IMR-90 (cell line): Measurements from ENCODE around the gene TEX264. TPM values are rescaled to one million over a fixed set of nuclear protein-coding genes. Genes with fewer than 3 reads are reported as not detected.

ENCODE experiments used
- ATAC-seq: fragments of 200-7000 bp; cut with Tn5 transposase; 2 replicates; pipeline ENCODE4 v1.9.1; 2020; ENCODE audit warnings: low read depth, mild to moderate bottlenecking, moderate library complexity
- BruUV-seq: library from RNA; stranded (reverse); fragments of 400-500 nt; replicated peaks from 2 replicates; lab custom pipeline; 2021; lab: Mats Ljungman, UMichigan
- CTCF ChIA-PET: fragments of 300-600 bp; formaldehyde crosslinking; extraction: SDS; loops from one replicate; lab custom pipeline; 2021; ENCODE audit warnings: antibody characterized with exemption; lab: Yijun Ruan, JAX
- POLR2A ChIA-PET: fragments of 300-600 bp; sonication (Branson Sonifier 250); formaldehyde crosslinking; loops from one replicate; lab custom pipeline; 2022; ENCODE audit warnings: antibody characterized with exemption; ENCODE audit not compliant: unreplicated experiment; lab: Charles Lee
- DNase-seq: peaks from one replicate; pipeline ENCODE4 v3.0.0; 2013
- H2AFZ ChIP-seq: replicated peaks from 2 replicates; pipeline ENCODE3; 2013; ENCODE audit warnings: low read length, mild to moderate bottlenecking; ENCODE audit not compliant: poor library complexity
- H2AK5ac ChIP-seq: 2 replicates; pipeline ENCODE4 v1.6.1; 2013; ENCODE audit warnings: low read depth, low read length, inconsistent platforms
- H2AK9ac ChIP-seq: replicated peaks from 2 replicates; pipeline ENCODE3; 2013; ENCODE audit warnings: mild to moderate bottlenecking, low read depth, low read length, moderate library complexity; ENCODE audit not compliant: poor library complexity
- H2BK120ac ChIP-seq: 2 replicates; pipeline ENCODE4 v1.6.1; 2013; ENCODE audit warnings: low read depth, low read length, inconsistent platforms
- H2BK15ac ChIP-seq: 3 replicates; pipeline ENCODE4 v1.6.1; 2013; ENCODE audit warnings: low read depth, low read length, inconsistent platforms
- H2BK20ac ChIP-seq: 2 replicates; pipeline ENCODE4 v1.6.1; 2013; ENCODE audit warnings: low read depth, mild to moderate bottlenecking, inconsistent platforms, low read length, moderate library complexity
- H2BK5ac ChIP-seq: 2 replicates; pipeline ENCODE4 v1.6.1; 2013; ENCODE audit warnings: mild to moderate bottlenecking, low read depth, low read length, inconsistent platforms; ENCODE audit not compliant: poor library complexity, severe bottlenecking
- H3K14ac ChIP-seq: replicated peaks from 2 replicates; pipeline ENCODE4 v1.6.1; 2013; ENCODE audit warnings: low read depth, low read length, inconsistent platforms
- H3K18ac ChIP-seq: 2 replicates; pipeline ENCODE4 v1.6.1; 2013; ENCODE audit warnings: low read depth, low read length, control low read depth
- H3K23ac ChIP-seq: 2 replicates; pipeline ENCODE4 v1.6.1; 2013; ENCODE audit warnings: low read depth, low read length, inconsistent platforms
- H3K27ac ChIP-seq: 2 replicates; pipeline ENCODE4 v1.5.1; 2013; ENCODE audit warnings: mild to moderate bottlenecking, control low read depth, low read length; ENCODE audit not compliant: insufficient read depth
- H3K27me3 ChIP-seq: 2 replicates; pipeline ENCODE4 v1.6.1; 2013; ENCODE audit warnings: low read length; ENCODE audit not compliant: control insufficient read depth, insufficient read depth
- H3K36me3 ChIP-seq: 2 replicates; pipeline ENCODE4 v1.6.1; 2013; ENCODE audit warnings: low read length, mixed read lengths; ENCODE audit not compliant: control insufficient read depth, insufficient read depth
- H3K4ac ChIP-seq: 2 replicates; pipeline ENCODE4 v1.6.1; 2013; ENCODE audit warnings: low read depth, low read length, inconsistent platforms
- H3K4me1 ChIP-seq: 2 replicates; pipeline ENCODE4 v1.6.1; 2013; ENCODE audit warnings: low read length, mixed read lengths; ENCODE audit not compliant: control insufficient read depth, insufficient read depth
- H3K4me2 ChIP-seq: 2 replicates; pipeline ENCODE4 v1.6.1; 2013; ENCODE audit warnings: low read depth, mild to moderate bottlenecking, control low read depth, low read length, moderate library complexity
- H3K4me3 ChIP-seq: 2 replicates; pipeline ENCODE4 v1.5.1; 2013; ENCODE audit warnings: low read depth, mild to moderate bottlenecking, control low read depth, low read length, moderate library complexity; ENCODE audit not compliant: insufficient read depth
- H3K56ac ChIP-seq: 2 replicates; pipeline ENCODE4 v1.6.1; 2013; ENCODE audit warnings: low read length, inconsistent platforms; ENCODE audit not compliant: insufficient read depth; ENCODE audit errors: extremely low read depth
- H3K79me1 ChIP-seq, 2 experiments: 2 replicates each; pipeline ENCODE4 v1.6.1; 2013; ENCODE audit warnings: low read length in 2 of 2, inconsistent platforms in 1 of 2, low read depth in 1 of 2
- H3K9ac ChIP-seq: 2 replicates; pipeline ENCODE4 v1.6.1; 2013; ENCODE audit warnings: low read depth, low read length, control low read depth
- H3K9me1 ChIP-seq: 2 replicates; pipeline ENCODE4 v1.6.1; 2013; ENCODE audit warnings: low read length, inconsistent platforms; ENCODE audit not compliant: insufficient read depth
- H3K9me3 ChIP-seq: 2 replicates; pipeline ENCODE4 v1.6.1; 2013; ENCODE audit warnings: low read length; ENCODE audit not compliant: control insufficient read depth, insufficient read depth
- H4K20me1 ChIP-seq: 2 replicates; pipeline ENCODE4 v1.6.1; 2013; ENCODE audit warnings: low read length, inconsistent platforms; ENCODE audit not compliant: insufficient read depth
- H4K5ac ChIP-seq: 2 replicates; pipeline ENCODE4 v1.6.1; 2013; ENCODE audit warnings: mild to moderate bottlenecking, low read depth, low read length, control low read depth
- H4K8ac ChIP-seq, 2 experiments: 2 replicates each; pipeline ENCODE4 v1.6.1; 2013; ENCODE audit warnings: low read depth in 2 of 2, low read length in 2 of 2, control low read depth in 1 of 2, inconsistent platforms in 1 of 2
- H4K91ac ChIP-seq: 2 replicates; pipeline ENCODE4 v1.6.1; 2013; ENCODE audit warnings: low read depth, low read length, inconsistent platforms; ENCODE audit not compliant: insufficient read depth
- BHLHE40 ChIP-seq: fragments of 150-350 bp; IDR thresholded peaks from 2 replicates; pipeline ENCODE4 v1.6.1; 2016; ENCODE audit warnings: mild to moderate bottlenecking, low read depth, low read length
- CHD1 ChIP-seq: IDR thresholded peaks from 2 replicates; pipeline ENCODE4 v1.6.1; 2012; ENCODE audit warnings: low read depth, low read length, improper control_type of control experiment
- CTCF ChIP-seq: conservative IDR thresholded peaks from 2 replicates; pipeline ENCODE4 v1.5.1; 2012; ENCODE audit warnings: mild to moderate bottlenecking, low read depth, low read length, improper control_type of control experiment
- ELK1 ChIP-seq: fragments of 150-350 bp; IDR thresholded peaks from 2 replicates; pipeline ENCODE4 v1.6.1; 2016; ENCODE audit warnings: low read depth, mild to moderate bottlenecking, low read length, moderate library complexity, borderline replicate concordance
- FOS ChIP-seq: fragments of 150-350 bp; IDR thresholded peaks from 2 replicates; pipeline ENCODE4 v1.6.1; 2016; ENCODE audit warnings: low read depth, low read length
- MAFK ChIP-seq: IDR thresholded peaks from 2 replicates; pipeline ENCODE4 v1.6.1; 2012; ENCODE audit warnings: low read depth, low read length, improper control_type of control experiment
- MAZ ChIP-seq: IDR thresholded peaks from 2 replicates; pipeline ENCODE4 v1.6.1; 2012; ENCODE audit warnings: low read depth, mild to moderate bottlenecking, low read length, improper control_type of control experiment, moderate library complexity, borderline replicate concordance
- POLR2A ChIP-seq: IDR thresholded peaks from 2 replicates; pipeline ENCODE4 v1.6.1; 2012; ENCODE audit warnings: mild to moderate bottlenecking, low read depth, low read length
- RAD21 ChIP-seq: IDR thresholded peaks from 2 replicates; pipeline ENCODE4 v1.6.1; 2012; ENCODE audit warnings: low read length, improper control_type of control experiment
- RCOR1 ChIP-seq: IDR thresholded peaks from 2 replicates; pipeline ENCODE4 v1.6.1; 2012; ENCODE audit warnings: mild to moderate bottlenecking, low read length, improper control_type of control experiment; ENCODE audit not compliant: insufficient replicate concordance
- RFX5 ChIP-seq: IDR thresholded peaks from 2 replicates; pipeline ENCODE4 v1.8.0; 2012; ENCODE audit warnings: low read depth, mild to moderate bottlenecking, low read length, moderate library complexity
- SMC3 ChIP-seq: fragments of 150-350 bp; IDR thresholded peaks from 2 replicates; pipeline ENCODE4 v1.6.1; 2016; ENCODE audit warnings: low read depth, mild to moderate bottlenecking, antibody characterized with exemption, low read length, moderate library complexity
- USF2 ChIP-seq: fragments of 150-350 bp; IDR thresholded peaks from 2 replicates; pipeline ENCODE4 v1.6.1; 2017; ENCODE audit warnings: mild to moderate bottlenecking, antibody characterized with exemption, low read length, low read depth
- dilution Hi-C: fragments of 300-500 bp; cut with HindIII; formaldehyde crosslinking; loops from one replicate; pipeline ENCODE4 v1.14.3; 2018; ENCODE audit warnings: low sequenced_read_pairs; ENCODE audit not compliant: unreplicated experiment
- in situ Hi-C: fragments of 300-500 bp; cut with MboI; formaldehyde crosslinking; loops from 3 replicates; pipeline ENCODE4 v1.14.3; 2019; ENCODE audit warnings: low sequenced_read_pairs, inconsistent platforms, mixed read lengths
- intact Hi-C: fragments of 100-400 bp; cut with micrococcal nuclease; formaldehyde crosslinking; loops from 2 replicates; pipeline ENCODE4 v1.10.0; 2022
- polyA plus RNA-seq, 3 experiments: library from polyadenylated mRNA; depleted of rRNA; stranded (reverse); fragments of >200 nt; gene quantifications; 2 replicates each; pipeline ENCODE4 v1.2.3, GENCODE V29; 2012; ENCODE audit warnings: low replicate concordance in 1 of 3
- total RNA-seq: library from RNA; depleted of rRNA; stranded (reverse); fragments of >200 nt; gene quantifications from 2 replicates; pipeline ENCODE4 v1.2.3, GENCODE V29; 2012

The TEX264 gene
- total and polyA plus RNA-seq, 2 of the 4 experiments (the other 2 are of a cell fraction) = 30.3 to 45.0 TPM

- Histone ChIP-seq H2BK120ac (no peak overlapping the region), H2BK5ac (no peak overlapping the region), H4K5ac (no peak overlapping the region), H3K36me3 (no peaks in the 10 kb centered on the region), H3K4me2 (no peak overlapping the region), H3K18ac (no peak overlapping the region), H2AK5ac (no peak overlapping the region), H3K4me1 (no peaks in the 10 kb centered on the region), H3K9me1 (no peaks in the 10 kb centered on the region), H3K79me1 (no peaks in the 10 kb centered on the region), H3K4me3 (no peak overlapping the region), H2AK9ac (no peak overlapping the region), H4K20me1 (no peaks in the 10 kb centered on the region), H3K56ac (no peak overlapping the region), H3K23ac (no peak overlapping the region), H2BK15ac (no peak overlapping the region), H3K4ac (no peak overlapping the region), H2AFZ (no peak overlapping the region), H3K27me3 (no peaks in the 10 kb centered on the region), H2BK20ac (no peak overlapping the region), H3K27ac (no peak overlapping the region), H4K91ac (no peak overlapping the region), H4K8ac (no peak overlapping the region), H3K14ac (no peak overlapping the region), H3K9me3 (no peaks in the 10 kb centered on the region), H3K9ac (no peak overlapping the region)
- intact Hi-C loops = no loop called here
- no TSS peak for BruUV-seq
- no peak for DNase-seq
- dilution Hi-C loops = no loop called here
- ChIA-PET POLR2A (no interaction called here), CTCF (no interaction called here)
- in situ Hi-C loops = no loop called here
- no peak for ATAC-seq
- TF ChIP-seq BHLHE40 (no peak), CHD1 (no peak), SMC3 (no peak), ELK1 (no peak), RCOR1 (no peak), USF2 (no peak), RFX5 (no peak), MAFK (no peak), CTCF (no peak), POLR2A (no peak), MAZ (no peak), RAD21 (no peak), FOS (no peak)
These were observed 56.4 kb downstream of the TEX264 start for GRCh38 chr3:51727500-51727899.
